GM18507 (cell line): ENCODE data around the gene ZNF613.

Experiments used
- DNase-seq: peaks from one replicate; pipeline ENCODE4 v3.0.0; 2011; ENCODE audit warnings: low read depth; ENCODE audit not compliant: insufficient read length; ENCODE audit errors: extremely low spot score
- FAIRE-seq: peaks from 2 replicates; lab custom pipeline; 2011; peaks lifted over from hg19 to GRCh38; lab: Jason Lieb, UNC

Gene ZNF613

GRCh38 chr19:51986309-51987291 lies 59.3 kb downstream of the ZNF613 start, which contains the start of gene ZNF350:
Gene ZNF350 (minus strand): TSS chr19:51986840. CDS start chr19:51974360, 12,480 bp downstream.
- DNase-seq (peak; percentile 42), FAIRE-seq (peak; percentile 94)

GRCh38 chr19:51993422-51993821 lies 66.2 kb downstream of the ZNF613 start:
- DNase-seq = no peak
- no peak for FAIRE-seq

GRCh38 chr19:51994048-51994644 lies 66.9 kb downstream of the ZNF613 start:
- FAIRE-seq = no peak

More at GRCh38 chr19:51994048-51994644, 66.9 kb downstream of the ZNF613 start:
- no peak for DNase-seq
